Measurements from ENCODE around the gene RAC2.
A peak's percentile ranks its signal among the peaks of the same experiment; 100 is the strongest.
"Not testable (repeated sequence)": the region's sequence is repeated elsewhere in the genome, so short reads cannot be mapped to it uniquely, and the experiment has no call there.

Gene RAC2

DNA sequence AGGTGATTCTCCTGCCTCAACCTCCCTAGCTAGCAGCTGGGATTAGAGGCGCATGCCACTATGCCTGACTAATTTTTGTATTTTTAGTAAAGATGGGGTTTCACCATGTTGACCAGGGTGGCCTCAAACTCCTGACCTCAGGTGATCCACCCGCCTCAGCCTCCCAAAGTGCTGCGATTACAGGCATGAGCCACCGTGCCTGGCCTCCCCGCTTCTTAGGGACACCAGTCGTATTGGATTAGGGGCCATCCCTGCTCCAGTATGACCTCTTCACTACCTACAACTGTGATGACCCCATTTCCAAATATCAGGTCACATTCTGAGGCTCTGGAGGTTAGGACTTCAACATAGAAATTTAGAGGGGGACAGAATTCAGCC, 42.6 kb downstream of the RAC2 start:
- DNase-seq = not testable (repeated sequence)

DNA sequence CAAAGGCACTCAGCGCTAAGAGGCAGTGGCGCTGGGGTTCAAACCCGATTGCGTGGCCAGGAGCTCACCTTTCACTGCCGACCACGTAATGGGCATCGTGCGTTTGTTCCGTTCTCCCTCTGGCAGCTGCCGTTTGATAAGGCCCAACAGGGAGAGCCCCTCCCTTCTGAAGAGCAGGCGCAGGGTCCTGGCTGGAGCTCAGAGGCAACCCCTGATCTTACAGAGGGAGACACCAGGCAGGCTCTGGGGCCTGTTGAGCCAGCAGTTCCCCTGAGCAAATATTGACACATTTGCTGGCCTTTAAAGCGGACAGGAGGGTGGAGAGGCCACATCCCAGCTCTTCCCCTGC, 44.3 kb downstream of the RAC2 start:
- no peak for DNase-seq

DNA sequence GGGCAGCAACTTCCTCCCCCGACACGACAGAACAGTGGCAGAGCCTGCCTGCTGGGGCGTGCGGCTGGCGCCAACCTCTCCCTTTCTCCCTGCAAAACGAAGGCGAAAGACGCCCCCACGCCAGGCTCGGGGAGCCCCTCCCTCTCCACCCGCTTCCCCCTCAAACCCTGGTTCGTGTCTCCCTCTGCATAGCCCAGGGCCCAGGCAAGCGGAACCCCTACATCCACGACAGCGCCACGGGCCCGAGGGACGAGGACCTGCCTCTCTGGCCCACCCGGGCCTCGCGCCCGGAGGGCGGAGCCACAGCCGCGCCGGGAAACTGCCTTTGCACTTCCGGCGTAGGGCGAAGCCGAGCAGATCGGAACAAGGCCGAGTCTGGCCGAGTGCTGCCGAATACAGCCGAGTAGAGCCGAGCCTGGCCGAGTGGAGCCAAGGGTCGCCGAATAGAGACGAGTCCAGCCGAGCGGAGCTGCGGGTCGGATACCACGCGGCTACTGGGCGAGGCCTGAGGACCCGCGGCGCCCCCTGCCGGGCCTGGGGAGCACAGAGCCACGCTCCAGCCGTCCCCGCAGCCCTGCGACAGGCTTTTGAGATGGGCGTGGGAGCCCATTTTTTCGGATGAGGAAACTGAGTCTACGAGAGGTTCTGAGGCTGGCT, 44.8 kb downstream of the RAC2 start:
- peak; percentile 92 to 98 for DNase-seq

GRCh38 chr22:37198258-37199102, 45.6 kb downstream of the RAC2 start:
- DNase-seq = peak in 1 of 2 experiments; percentile 71

- no peak for DNase-seq
These were observed 46.4 kb downstream of the RAC2 start for GRCh38 chr22:37197451-37198257.

DNA sequence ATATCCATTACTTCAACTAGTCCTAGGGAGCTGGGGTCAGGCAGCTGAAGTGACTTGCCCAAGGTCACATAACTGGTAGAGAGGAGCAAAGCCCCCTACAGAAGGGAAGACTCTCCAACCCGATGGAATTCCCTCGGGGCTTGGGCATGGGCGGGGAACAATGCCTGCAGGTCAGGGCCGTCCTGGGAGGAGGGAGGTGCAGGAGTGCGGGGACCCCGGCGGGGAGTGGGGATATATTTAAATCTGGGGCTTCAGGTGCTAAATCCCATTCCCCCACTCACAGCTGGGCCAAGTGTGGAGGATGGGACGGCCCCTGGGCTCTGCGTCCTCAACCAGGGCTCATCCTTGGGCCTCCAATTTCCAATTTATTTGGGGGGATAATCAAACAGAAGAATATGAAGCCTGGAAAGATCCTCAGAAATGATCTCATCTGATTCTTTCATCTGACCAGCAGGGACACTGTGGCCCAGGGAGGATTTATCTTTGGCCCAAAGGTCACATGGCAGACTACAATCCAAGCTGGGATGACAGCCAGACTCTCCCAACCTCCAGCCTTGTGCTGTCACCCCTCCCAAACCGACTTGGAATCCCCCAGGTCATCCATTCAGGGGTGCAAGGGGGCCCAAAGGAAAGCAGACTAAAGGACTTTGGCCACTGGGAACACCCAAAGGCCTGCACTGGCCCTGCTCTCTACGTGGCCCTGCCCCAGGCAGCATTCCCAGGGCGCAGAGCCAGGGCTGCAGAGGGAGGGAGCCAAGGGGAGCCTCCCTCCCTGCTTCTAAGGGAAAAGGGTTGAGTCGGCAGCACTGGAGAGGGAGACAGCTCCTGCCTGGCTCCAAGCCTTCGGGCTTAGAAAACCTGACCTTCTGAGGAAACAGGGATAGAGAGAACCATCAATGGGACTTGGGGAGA, 47.3 kb downstream of the RAC2 start:
- DNase-seq = peak in 1 of 2 experiments; percentile 26

DNA sequence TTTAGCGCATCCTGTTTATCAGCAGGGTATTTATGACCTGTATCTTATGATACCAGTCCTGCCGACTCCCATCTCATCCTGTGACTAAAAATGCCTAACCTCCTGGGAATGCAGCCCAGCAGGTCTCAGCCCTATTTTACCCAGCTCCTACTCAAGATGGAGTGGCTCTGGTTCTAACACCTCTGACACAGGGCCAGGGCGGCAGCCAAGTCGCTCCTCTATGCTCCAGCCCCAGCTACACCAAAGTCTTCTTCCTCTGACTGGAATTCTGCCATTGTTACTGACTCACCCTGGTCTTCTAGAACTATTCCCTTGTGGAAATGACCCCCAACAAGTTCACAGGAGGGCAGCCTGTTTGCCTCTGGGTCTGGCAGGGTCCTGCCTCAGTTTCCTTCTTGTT, 48.1 kb downstream of the RAC2 start:
- no peak for DNase-seq

GRCh38 chr22:37194750-37195149, 49.3 kb downstream of the RAC2 start:
- no peak for DNase-seq

DNA sequence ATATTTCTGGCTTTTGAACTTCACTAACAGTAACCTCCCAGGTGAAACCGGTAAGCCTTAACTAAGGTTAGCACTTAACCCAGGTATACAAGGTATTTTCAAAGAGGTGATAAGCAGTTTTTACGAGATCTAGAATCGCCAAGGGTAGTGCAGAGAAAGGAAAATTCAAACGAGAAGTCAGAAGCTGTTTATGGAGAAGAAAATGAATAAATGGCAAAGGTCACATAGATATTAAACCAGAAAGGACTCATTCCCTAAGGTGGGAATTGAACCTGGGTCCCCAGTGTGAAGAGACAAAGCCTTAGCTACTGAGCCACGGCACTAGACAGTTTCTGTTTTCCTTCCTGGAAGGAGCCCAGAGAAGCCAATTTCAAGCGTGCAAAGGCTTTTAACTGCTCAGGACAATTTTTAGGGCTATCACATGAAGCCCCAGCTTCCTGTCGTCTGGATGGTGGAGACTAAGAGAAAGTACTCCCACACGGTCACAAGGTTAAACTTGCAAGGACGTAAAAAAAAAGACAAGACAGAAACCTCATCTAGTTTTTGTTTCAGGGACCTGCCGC, 50.4 kb downstream of the RAC2 start:
- DNase-seq = no peak

- no peak for DNase-seq
These were observed 51.3 kb downstream of the RAC2 start for GRCh38 chr22:37192741-37193140.

GRCh38 chr22:37192204-37192603, 51.9 kb downstream of the RAC2 start:
- no peak for DNase-seq

GRCh38 chr22:37190262-37190780, 53.7 kb downstream of the RAC2 start:
- DNase-seq = no peak

DNA sequence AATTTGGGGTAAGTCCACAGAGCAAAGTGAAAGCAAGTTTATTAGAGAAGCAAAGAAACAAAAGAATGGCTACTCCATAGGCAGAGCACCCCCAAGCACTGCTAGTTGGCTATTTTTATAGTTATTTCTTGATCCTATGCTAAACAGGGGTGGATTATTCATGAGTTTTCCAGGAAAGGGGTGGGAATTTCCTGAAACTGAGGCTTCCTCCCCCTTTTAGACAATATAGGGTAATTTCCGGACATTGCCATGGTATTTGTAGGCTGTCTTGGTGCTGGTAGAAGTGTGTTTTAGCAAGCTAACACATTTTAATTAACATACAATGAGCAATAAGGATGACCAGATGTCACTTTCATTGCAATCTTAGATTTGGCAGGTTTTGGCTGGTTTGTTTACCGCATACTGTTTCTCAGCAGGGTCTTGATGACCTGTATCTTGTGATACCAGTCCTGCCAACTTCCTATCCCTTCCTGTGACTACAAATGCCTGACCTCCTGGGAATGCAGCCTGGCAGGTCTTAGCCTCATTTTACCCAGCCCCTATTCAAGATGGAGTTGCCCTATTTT, 55.1 kb downstream of the RAC2 start:
- DNase-seq = peak in 1 of 2 experiments; percentile 9

- DNase-seq = no peak
These were observed 55.9 kb downstream of the RAC2 start, which contains the start of gene C1QTNF6 for GRCh38 chr22:37187891-37188761. TSS of gene C1QTNF6 (minus strand) at chr22:37188247. CDS start at chr22:37188213, 34 bp downstream.

GRCh38 chr22:37187552-37187890, 56.5 kb downstream of the RAC2 start:
- DNase-seq = no peak

- no peak for DNase-seq
These were observed 57.0 kb downstream of the RAC2 start for GRCh38 chr22:37186997-37187522.

DNA sequence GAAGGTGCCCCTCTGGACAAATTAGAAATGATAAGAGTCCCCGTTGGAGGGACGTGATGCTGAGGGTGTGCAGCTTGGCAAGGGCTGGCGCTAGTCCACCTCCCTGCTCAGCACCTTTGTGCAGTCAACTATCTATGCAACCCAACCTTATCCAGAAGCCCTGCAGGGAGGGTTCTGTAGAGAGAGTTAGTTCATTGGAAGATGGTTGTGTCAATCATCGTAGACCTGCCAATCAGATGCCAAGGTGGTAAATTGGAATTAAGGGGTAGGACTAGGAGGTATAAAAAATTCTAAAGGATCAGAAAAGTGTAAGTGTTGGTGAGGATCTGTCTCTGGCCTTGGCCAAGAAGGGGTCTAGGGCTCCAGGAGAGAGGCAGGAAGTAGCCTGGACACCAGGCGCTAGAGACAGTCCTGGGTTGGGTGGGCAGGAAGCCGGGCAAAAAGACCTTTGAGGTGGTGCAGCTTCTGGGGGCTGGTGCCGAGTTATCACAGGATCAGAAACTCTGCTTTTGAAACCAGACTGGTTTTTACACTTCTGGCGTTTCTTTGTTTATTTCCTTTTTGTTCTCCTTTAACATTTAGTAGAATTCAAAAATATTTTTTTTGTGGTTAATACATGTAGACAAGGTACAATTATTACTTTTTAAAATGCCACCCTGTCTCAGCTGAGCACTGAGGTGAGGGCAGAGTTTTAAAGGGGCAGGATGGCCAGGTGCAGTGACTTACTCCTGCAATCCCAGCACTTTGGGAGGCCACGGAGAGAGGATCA, 57.7 kb downstream of the RAC2 start:
- peak in 1 of 2 experiments; percentile 15 for DNase-seq

DNA sequence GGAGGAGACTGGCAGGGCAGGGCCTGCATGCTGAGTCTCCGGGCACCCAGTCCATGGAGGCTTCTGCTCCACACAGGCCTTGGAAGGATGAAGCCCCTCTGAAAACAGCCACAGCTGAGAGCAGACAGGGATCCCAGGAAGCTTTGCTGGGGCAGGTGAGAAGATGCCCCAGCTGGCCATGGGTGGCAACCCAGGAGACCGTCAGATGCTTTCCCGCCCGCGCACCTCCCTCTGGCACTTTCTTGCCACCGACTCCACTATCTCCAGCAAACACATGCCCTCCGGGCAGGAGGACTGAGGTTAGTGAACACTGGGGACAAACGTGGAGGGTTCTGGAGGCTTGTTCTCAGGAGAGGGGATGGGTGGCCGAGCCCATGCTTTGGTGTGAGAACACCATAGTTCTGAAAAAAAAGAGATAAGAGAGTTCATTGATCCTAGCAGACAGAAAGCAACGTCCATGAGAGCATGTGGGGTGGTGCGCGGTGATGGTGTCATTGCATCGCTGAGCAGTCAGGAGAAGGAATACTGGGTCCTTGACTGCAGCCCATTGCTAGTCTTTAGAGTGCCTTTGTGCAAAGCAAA, 58.3 kb downstream of the RAC2 start:
- DNase-seq = no peak
